Memory B cell (primary cell): Measurements from ENCODE around the gene PRPF18.

Source experiments
- ATAC-seq: fragments of 150-1000 bp; cut with Tn5 transposase; 2 replicates; pipeline ENCODE4 v1.10.0; 2021; ENCODE audit warnings: low read depth, mild to moderate bottlenecking, moderate library complexity
- DNase-seq, 2 donors: peaks; one replicate each; pipeline ENCODE4 v3.0.0; 2022; ENCODE audit warnings: low spot score in 2 of 2
- H3K27ac Mint-ChIP-seq: one replicate; pipeline ENCODE4 v1.8.0; 2022; ENCODE audit warnings: mild to moderate bottlenecking, moderate library complexity, mixed read lengths
- H3K27me3 Mint-ChIP-seq: one replicate; pipeline ENCODE4 v1.8.0; 2022; ENCODE audit warnings: mixed read lengths
- H3K36me3 Mint-ChIP-seq: one replicate; pipeline ENCODE4 v1.8.0; 2022; ENCODE audit warnings: mild to moderate bottlenecking, mixed read lengths
- H3K4me1 Mint-ChIP-seq: one replicate; pipeline ENCODE4 v1.8.0; 2022; ENCODE audit warnings: mixed read lengths
- H3K4me3 Mint-ChIP-seq: one replicate; pipeline ENCODE4 v1.8.0; 2022; ENCODE audit warnings: mild to moderate bottlenecking, moderate library complexity, mixed read lengths
- H3K9me3 Mint-ChIP-seq: one replicate; pipeline ENCODE4 v1.8.0; 2022; ENCODE audit warnings: mixed read lengths

The PRPF18 gene

DNA sequence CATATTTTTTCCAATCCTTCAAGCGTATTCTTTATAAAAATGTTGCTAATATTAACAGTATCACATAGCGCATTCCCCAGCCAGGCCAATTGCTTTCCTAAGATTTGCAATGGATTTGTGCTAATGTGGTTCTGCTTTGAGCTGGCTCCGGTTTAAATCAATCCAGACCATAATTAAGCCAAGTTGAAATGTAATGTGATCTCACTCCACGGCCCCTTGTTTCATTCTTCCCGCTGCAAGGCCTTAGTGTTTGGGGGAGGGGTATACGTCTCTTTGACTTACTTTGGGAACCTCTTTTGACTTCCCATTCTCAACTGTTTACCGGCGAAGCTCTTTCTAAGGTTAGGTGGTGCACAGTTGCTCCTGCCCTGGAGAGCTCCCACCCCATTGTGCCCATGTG, 86.4 kb downstream of the PRPF18 start:
- Mint-ChIP-seq H3K27me3 (peaks cover 3% of the 10 kb centered on the region), H3K4me3 (no peak overlapping the region), H3K36me3 (peaks cover 5% of the 10 kb centered on the region), H3K4me1 (no peaks in the 10 kb centered on the region), H3K27ac (no peak overlapping the region), H3K9me3 (no peaks in the 10 kb centered on the region)
- ATAC-seq (no peak), DNase-seq (no peak)

DNA sequence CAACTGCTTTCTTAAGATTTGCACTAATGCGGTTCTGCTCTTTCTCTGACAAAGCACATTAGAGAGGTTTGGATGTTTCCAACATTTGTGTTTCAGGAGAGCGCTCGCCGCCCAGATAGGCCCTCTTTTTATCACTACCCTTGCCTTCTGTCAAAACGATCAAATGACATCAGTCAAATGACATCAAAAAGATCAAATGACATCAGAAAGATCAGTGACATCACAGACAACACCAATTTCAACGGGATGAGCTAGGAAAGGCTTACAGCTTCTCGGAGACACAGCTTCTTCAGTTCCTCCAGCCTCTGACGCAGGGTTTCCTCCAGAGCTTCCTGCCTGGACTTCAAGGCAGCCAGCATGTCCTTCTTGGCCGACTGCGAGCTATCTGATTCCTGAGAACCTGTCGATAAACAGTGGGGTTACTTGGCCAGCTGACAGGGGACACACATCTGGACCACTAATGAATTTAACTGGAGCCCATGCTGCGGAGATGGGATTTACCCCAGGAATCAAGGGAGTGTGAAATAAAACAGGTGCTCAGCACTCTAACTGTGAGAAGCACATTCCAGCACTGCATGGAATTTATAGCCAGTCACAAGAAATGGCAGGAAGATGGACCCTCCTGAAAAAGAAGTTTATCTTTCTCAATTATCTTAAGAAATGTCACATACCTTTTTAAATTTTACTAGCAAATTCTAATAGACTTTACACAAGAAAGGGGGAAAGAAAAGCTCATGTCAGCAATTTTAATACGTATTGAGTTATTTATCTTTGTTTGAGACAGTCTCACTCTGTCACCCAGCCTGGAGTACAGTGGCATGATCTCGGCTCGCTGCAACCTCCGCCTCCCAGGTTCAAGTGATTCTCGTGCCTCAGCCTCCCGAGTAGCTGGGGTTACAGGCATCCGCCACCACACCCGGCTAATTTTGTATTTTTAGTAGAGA, 88.2 kb downstream of the PRPF18 start:
- H3K4me3 Mint-ChIP-seq = no peak overlapping the region
- ATAC-seq = no peak
- H3K4me1 Mint-ChIP-seq = no peaks in the 10 kb centered on the region
- no peak for DNase-seq
- no peak overlapping the region for H3K27ac Mint-ChIP-seq
- no peaks in the 10 kb centered on the region for H3K9me3 Mint-ChIP-seq
- H3K27me3 Mint-ChIP-seq = peaks cover 10% of the 10 kb centered on the region
- H3K36me3 Mint-ChIP-seq = peaks cover 4% of the 10 kb centered on the region

DNA sequence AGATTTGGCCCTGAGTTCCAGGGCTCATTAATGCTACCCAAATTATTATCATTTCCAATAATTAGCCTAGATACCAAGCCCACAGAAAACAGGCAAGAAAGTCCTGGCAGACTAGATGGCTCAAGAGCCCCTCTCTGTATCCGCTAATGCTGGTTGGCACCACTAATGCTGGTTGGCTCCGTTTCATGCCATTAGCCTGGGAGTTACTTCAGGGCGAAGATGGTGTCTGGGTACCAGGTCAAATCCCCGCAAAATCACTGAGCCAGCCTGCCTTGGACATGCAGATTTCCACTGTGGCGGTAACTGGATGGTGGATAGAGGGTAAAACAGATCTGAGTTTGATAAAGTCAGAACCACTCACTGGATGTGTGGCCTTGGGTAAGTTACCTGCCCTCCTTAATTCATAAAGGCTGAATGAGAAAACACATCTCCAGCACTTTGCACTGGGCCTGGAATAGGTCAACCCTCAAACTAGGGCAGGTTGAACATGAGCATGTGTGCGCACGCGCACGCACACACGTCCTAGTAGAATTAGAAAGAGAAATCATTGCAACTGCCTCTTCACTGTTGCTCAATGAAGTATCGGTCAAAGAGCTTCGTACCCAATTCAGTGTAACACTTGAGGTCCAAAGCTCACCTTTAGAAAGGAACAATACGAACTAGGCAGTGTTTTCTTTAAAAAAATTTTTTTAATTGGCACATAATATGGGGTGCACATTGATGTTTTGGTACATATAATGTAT, 91.5 kb downstream of the PRPF18 start:
- no peaks in the 10 kb centered on the region for H3K4me1 Mint-ChIP-seq
- H3K27ac Mint-ChIP-seq = no peak overlapping the region
- no peaks in the 10 kb centered on the region for H3K9me3 Mint-ChIP-seq
- ATAC-seq (no peak), DNase-seq (no peak)
- peaks cover 12% of the 10 kb centered on the region for H3K27me3 Mint-ChIP-seq
- no peak overlapping the region for H3K4me3 Mint-ChIP-seq
- H3K36me3 Mint-ChIP-seq = no peaks in the 10 kb centered on the region
